ENCODE results near the gene EDA.
A peak's percentile ranks its signal among the peaks of the same experiment; 100 is the strongest.

Gene EDA

GRCh38 chrX:69615779-69616456 is at the start of gene EDA:
TSS of gene EDA (plus strand) at chrX:69616113.
- DNase-seq = peak in 13 of 14 donors; percentile 12 to 85 (median 57)

- DNase-seq = no peak
Measured at GRCh38 chrX:69568828-69569227, 47.1 kb upstream of the EDA start.

GRCh38 chrX:69597399-69597798 is 18.5 kb upstream of the EDA start:
- DNase-seq = no peak

- no peak for DNase-seq
Measured at GRCh38 chrX:69600182-69600581, 15.7 kb upstream of the EDA start.

- DNase-seq = no peak
Measured at GRCh38 chrX:69603566-69604194, 12.2 kb upstream of the EDA start.

GRCh38 chrX:69605521-69605920 is 10.4 kb upstream of the EDA start:
- DNase-seq = no peak

- DNase-seq = no peak
Measured at GRCh38 chrX:69607616-69608015, 8.3 kb upstream of the EDA start.

- no peak for DNase-seq
Measured at GRCh38 chrX:69613946-69614345, 2.0 kb upstream of the EDA start.

- DNase-seq = no peak
Measured at GRCh38 chrX:69614886-69615285, 1.0 kb upstream of the EDA start.

GRCh38 chrX:69615342-69615741 is 571 bp upstream of the EDA start:
- no peak for DNase-seq

GRCh38 chrX:69616457-69617203 is 717 bp downstream of the EDA start:
- DNase-seq = peak in 2 of 14 donors; percentile 4 to 18

GRCh38 chrX:69618803-69619202 is 2.9 kb downstream of the EDA start:
- no peak for DNase-seq

GRCh38 chrX:69626129-69626528 is 10.2 kb downstream of the EDA start:
- no peak for DNase-seq

GRCh38 chrX:69627744-69628143 is 11.8 kb downstream of the EDA start:
- DNase-seq = no peak

- DNase-seq = no peak
Measured at GRCh38 chrX:69630147-69630546, 14.2 kb downstream of the EDA start.

GRCh38 chrX:69664693-69665092 is 48.8 kb downstream of the EDA start:
- DNase-seq = no peak

GRCh38 chrX:69670001-69670555 is 54.2 kb downstream of the EDA start:
- no peak for DNase-seq

GRCh38 chrX:69674891-69675290 is 59.0 kb downstream of the EDA start:
- no peak for DNase-seq

GRCh38 chrX:69705818-69706217 is 89.9 kb downstream of the EDA start:
- no peak for DNase-seq

GRCh38 chrX:69718102-69718501 is 102.2 kb downstream of the EDA start:
- DNase-seq = no peak

GRCh38 chrX:69724307-69724706 is 108.4 kb downstream of the EDA start:
- no peak for DNase-seq

- no peak for DNase-seq
Measured at GRCh38 chrX:69740317-69740716, 124.4 kb downstream of the EDA start.

- DNase-seq = no peak
Measured at GRCh38 chrX:69741721-69742120, 125.8 kb downstream of the EDA start.

Data from C1 segment of cervical spinal cord (tissue), 14 donors.